B cell (primary cell): Measurements from ENCODE around the gene ST8SIA1. TPM values are rescaled to one million over a fixed set of nuclear protein-coding genes. Genes with fewer than 3 reads are reported as not detected.

Source experiments
- ATAC-seq: fragments of 200-7000 bp; cut with Tn5 transposase; one replicate; pipeline ENCODE4 v1.10.0; 2021; ENCODE audit warnings: low read depth, mild to moderate bottlenecking, moderate number of reproducible peaks, moderate library complexity
- CTCF ChIA-PET: fragments of 350-600 bp; sonication (Branson Sonifier 250); formaldehyde crosslinking; loops from one replicate; lab custom pipeline; 2021; ENCODE audit warnings: antibody characterized with exemption, inconsistent platforms; lab: Charles Lee
- POLR2A ChIA-PET: fragments of 350-600 bp; sonication (Branson Sonifier 250); formaldehyde crosslinking; loops from one replicate; lab custom pipeline; 2021; ENCODE audit warnings: antibody characterized with exemption; lab: Charles Lee
- DNase-seq: peaks from one replicate; pipeline ENCODE4 v3.0.0; 2013
- H2AFZ ChIP-seq: 2 replicates; pipeline ENCODE4 v1.6.1; 2012; ENCODE audit warnings: mild to moderate bottlenecking, low read depth, low read length; ENCODE audit not compliant: insufficient read depth, poor library complexity, severe bottlenecking
- H3K27ac ChIP-seq, 2 donors: 1 replicate in 1 of 2; 2 replicates in 1 of 2; pipeline ENCODE4 v1.5.1; 2012 to 2013; ENCODE audit warnings: low read length in 2 of 2, mild to moderate bottlenecking in 2 of 2, moderate library complexity in 1 of 2
- H3K27me3 ChIP-seq, 4 experiments: fragments of 200-600 bp in 1 of 4; sonication (generic) in 1 of 4; replicated peaks in 1 of 4; 1 replicate in 2 of 4; 2 replicates in 2 of 4; pipeline versions ENCODE4 v1.6.1 to v1.7.0; 2013 to 2016; ENCODE audit warnings: low read length in 3 of 4, mild to moderate bottlenecking in 2 of 4, mixed read lengths in 1 of 4, moderate library complexity in 1 of 4; ENCODE audit not compliant: insufficient read depth in 4 of 4, control insufficient read depth in 3 of 4; ENCODE audit errors: control extremely low read depth in 1 of 4
- H3K36me3 ChIP-seq, 2 experiments: replicated peaks in 1 of 2; 1 replicate in 1 of 2; 2 replicates in 1 of 2; pipeline versions ENCODE4 v1.6.1 to v1.7.1; 2013; ENCODE audit warnings: low read length in 1 of 2; ENCODE audit not compliant: insufficient read depth in 2 of 2, control insufficient read depth in 1 of 2; ENCODE audit errors: control extremely low read depth in 1 of 2, extremely low read depth in 1 of 2
- H3K4me1 ChIP-seq, 2 donors: fragments of 200-600 bp in 1 of 2; sonication (generic) in 1 of 2; 1 replicate in 1 of 2; 2 replicates in 1 of 2; pipeline versions ENCODE4 v1.5.1 to v1.6.1; 2013 to 2017; ENCODE audit warnings: low read length in 2 of 2; ENCODE audit not compliant: control insufficient read depth in 2 of 2, insufficient read depth in 2 of 2
- H3K4me2 ChIP-seq: replicated peaks from 2 replicates; pipeline ENCODE3; 2012; ENCODE audit warnings: mild to moderate bottlenecking, low read depth, low read length; ENCODE audit not compliant: poor library complexity, severe bottlenecking
- H3K4me3 ChIP-seq, 5 experiments: fragments of 200-600 bp in 1 of 5; sonication (generic) in 1 of 5; 1 replicate in 3 of 5; 2 replicates in 2 of 5; pipeline versions ENCODE4 v1.5.1 to v1.7.0; 2011 to 2016; ENCODE audit warnings: low read length in 4 of 5, mild to moderate bottlenecking in 4 of 5, low read depth in 2 of 5, control low read depth in 1 of 5, moderate library complexity in 1 of 5; ENCODE audit not compliant: insufficient read depth in 1 of 5; ENCODE audit errors: control extremely low read depth in 1 of 5, extremely low read depth in 1 of 5
- H3K79me2 ChIP-seq: fragments of 200-600 bp; sonication (generic); one replicate; pipeline ENCODE4 v1.6.0; 2016; ENCODE audit warnings: low read length; ENCODE audit not compliant: control insufficient read depth, insufficient read depth
- H3K9ac ChIP-seq: fragments of 200-600 bp; sonication (generic); 2 replicates; pipeline ENCODE4 v1.6.1; 2017; ENCODE audit warnings: mild to moderate bottlenecking, low read length, moderate library complexity
- H3K9me3 ChIP-seq, 3 donors: one replicate each; pipeline versions ENCODE4 v1.6.1 to v1.7.1; 2013; ENCODE audit warnings: low read length in 2 of 3; ENCODE audit not compliant: control insufficient read depth in 2 of 3, insufficient read depth in 1 of 3; ENCODE audit errors: control extremely low read depth in 1 of 3
- H4K20me1 ChIP-seq: 2 replicates; pipeline ENCODE4 v1.6.0; 2012; ENCODE audit warnings: mild to moderate bottlenecking, low read length; ENCODE audit not compliant: insufficient read depth, control insufficient read depth, poor library complexity, severe bottlenecking
- H3K27ac Mint-ChIP-seq: one replicate; pipeline ENCODE4 v1.8.0; 2021; ENCODE audit warnings: mixed read lengths
- H3K27me3 Mint-ChIP-seq: one replicate; pipeline ENCODE4 v1.8.0; 2021; ENCODE audit warnings: mixed read lengths
- H3K4me1 Mint-ChIP-seq: one replicate; pipeline ENCODE4 v1.8.0; 2021; ENCODE audit warnings: mixed read lengths
- H3K4me3 Mint-ChIP-seq: one replicate; pipeline ENCODE4 v1.8.0; 2021; ENCODE audit warnings: mixed read lengths
- H3K9me3 Mint-ChIP-seq: one replicate; pipeline ENCODE4 v1.8.0; 2022; ENCODE audit warnings: mixed read lengths; ENCODE audit not compliant: insufficient read depth
- CTCF ChIP-seq: fragments of 200-600 bp; IDR thresholded peaks from one replicate; pipeline ENCODE4 v1.8.0; 2022; ENCODE audit warnings: antibody characterized with exemption, mild to moderate bottlenecking
- EZH2 ChIP-seq: IDR thresholded peaks from 2 replicates; pipeline ENCODE4 v1.6.1; 2012; ENCODE audit warnings: borderline replicate concordance, low read depth, mild to moderate bottlenecking, moderate library complexity, low read length; ENCODE audit not compliant: insufficient read depth, poor library complexity, severe bottlenecking
- WGBS: methylation state at CpG from one replicate; pipeline ENCODE4 v1.1.5; 2013; ENCODE audit warnings: missing lambda C conversion rate; ENCODE audit not compliant: insufficient coverage; 5-methylcytosine and 5-hydroxymethylcytosine counted together
- intact Hi-C: fragments of 100-400 bp; cut with micrococcal nuclease; formaldehyde crosslinking; loops from one replicate; pipeline ENCODE4 v1.10.0; 2022
- polyA plus RNA-seq: library from polyadenylated mRNA; depleted of rRNA; stranded (reverse); fragments of >200 nt; gene quantifications from 2 replicates; pipeline ENCODE4 v1.2.3, GENCODE V29; 2012
- total RNA-seq, 2 donors: library from RNA; stranded (reverse); fragments of 120-200 nt in 1 of 2; gene quantifications; 1 replicate in 1 of 2; 2 replicates in 1 of 2; pipeline versions ENCODE4 v1.2.3 to v1.2.4, GENCODE V29; 2013 to 2022

Gene ST8SIA1
- total and polyA plus RNA-seq, 2 donors (not counting 1 experiment from before 2014, with no cell fraction given): 0.02 to 0.04 TPM

DNA sequence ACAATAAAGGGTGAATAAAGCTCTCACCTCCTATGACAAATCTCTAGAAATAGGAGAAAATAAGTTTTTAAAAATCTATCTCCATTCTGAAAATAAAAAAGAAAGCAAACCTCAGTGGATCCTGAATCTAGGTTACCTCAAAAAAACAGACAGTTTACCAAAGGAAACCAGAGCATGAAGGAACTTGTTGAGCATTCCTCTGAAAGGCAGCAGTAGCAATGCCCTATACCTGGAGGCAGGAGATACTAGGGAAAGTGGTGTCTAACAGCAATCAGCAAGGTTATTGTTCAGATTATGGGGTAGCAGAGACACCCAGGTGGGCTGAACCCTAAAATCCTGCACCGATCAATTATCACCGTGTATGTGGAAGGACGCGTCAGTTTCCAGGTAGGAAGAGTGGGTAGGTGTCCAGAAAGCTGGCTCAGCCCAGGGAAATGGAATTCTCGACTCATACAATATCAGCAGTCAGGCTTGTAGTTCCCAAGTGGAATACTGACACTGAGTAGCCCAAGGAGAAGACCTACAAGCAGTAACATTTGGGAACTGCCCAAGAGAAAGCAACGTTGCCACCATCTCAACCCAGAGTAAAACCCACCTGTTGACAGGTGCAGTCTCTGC, 128.3 kb downstream of the ST8SIA1 start:
- H3K27ac Mint-ChIP-seq: no peak overlapping the region
- ATAC-seq (no peak), DNase-seq (no peak)
- H3K79me2 ChIP-seq: no peaks in the 10 kb centered on the region
- CTCF ChIA-PET: no interaction called here
- no peak overlapping the region for H3K9ac ChIP-seq
- intact Hi-C loops: no loop called here
- H3K27ac ChIP-seq: no peak overlapping the region
- H3K27me3 Mint-ChIP-seq: peaks cover 45% of the 10 kb centered on the region
- no peak overlapping the region for H3K4me3 Mint-ChIP-seq
- H3K9me3 Mint-ChIP-seq: peaks cover 5% of the 10 kb centered on the region
- POLR2A ChIA-PET: no interaction called here
- no peak overlapping the region for H2AFZ ChIP-seq
- no peaks in the 10 kb centered on the region for H4K20me1 ChIP-seq
- H3K27me3 ChIP-seq: peaks cover 0 to 5% (median 2%) of the 10 kb centered on the region in 4 experiments
- H3K4me2 ChIP-seq: no peak overlapping the region
- no peaks in the 10 kb centered on the region for H3K4me1 Mint-ChIP-seq
- TF ChIP-seq EZH2 (no peak), CTCF (no peak)
- no peaks in the 10 kb centered on the region for H3K9me3 ChIP-seq
- no peak overlapping the region for H3K4me3 ChIP-seq
- H3K36me3 ChIP-seq: no peaks in the 10 kb centered on the region
- no peaks in the 10 kb centered on the region for H3K4me1 ChIP-seq
- 96% methylated on average over 5 of the region's 6 CpGs for whole genome bisulfite sequencing

DNA sequence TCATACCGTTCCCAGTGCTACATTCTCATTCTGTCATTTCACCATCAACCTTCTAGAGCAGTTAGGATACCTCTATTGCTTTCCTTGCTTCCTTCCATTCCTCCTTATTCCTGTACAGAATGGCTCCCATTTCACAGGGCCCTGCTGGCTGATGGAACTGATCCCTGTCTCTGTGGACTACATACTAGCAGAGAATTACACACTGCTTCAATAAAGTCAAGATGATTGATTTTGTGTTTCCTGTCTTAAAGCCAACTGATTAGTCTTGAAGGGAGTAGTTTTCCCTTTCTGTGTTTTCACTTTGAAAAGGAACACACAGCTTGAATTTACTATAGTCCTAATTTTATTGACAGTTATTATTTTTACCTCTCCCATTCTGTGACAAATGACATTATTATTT, 130.1 kb downstream of the ST8SIA1 start:
- no peaks in the 10 kb centered on the region for H4K20me1 ChIP-seq
- H3K36me3 ChIP-seq: no peaks in the 10 kb centered on the region
- H3K4me2 ChIP-seq: no peak overlapping the region
- no peaks in the 10 kb centered on the region for H3K4me1 Mint-ChIP-seq
- no CpG with 5 or more reads among the region's 1 CpG for WGBS
- H3K9ac ChIP-seq: no peak overlapping the region
- TF ChIP-seq EZH2 (no peak), CTCF (no peak)
- no peak overlapping the region for H3K4me3 ChIP-seq
- intact Hi-C loops: no loop called here
- H3K27ac ChIP-seq: no peak overlapping the region
- H3K27ac Mint-ChIP-seq: no peak overlapping the region
- DNase-seq: no peak
- ATAC-seq: no peak
- no peak overlapping the region for H2AFZ ChIP-seq
- H3K27me3 Mint-ChIP-seq: peaks cover 48% of the 10 kb centered on the region
- ChIA-PET CTCF (no interaction called here), POLR2A (no interaction called here)
- no peaks in the 10 kb centered on the region for H3K9me3 ChIP-seq
- peaks cover 5% of the 10 kb centered on the region for H3K9me3 Mint-ChIP-seq
- H3K4me3 Mint-ChIP-seq: no peak overlapping the region
- no peaks in the 10 kb centered on the region for H3K4me1 ChIP-seq
- H3K27me3 ChIP-seq: peaks cover 0 to 5% (median 2%) of the 10 kb centered on the region in 4 experiments
- no peaks in the 10 kb centered on the region for H3K79me2 ChIP-seq
